Effector memory CD4-positive, alpha-beta T cell (primary cell): ENCODE results near the gene KIF3A.

Experiments used
- DNase-seq, 3 donors: peaks; one replicate each; pipeline ENCODE4 v3.0.0-alpha.2; 2020
- H3K27ac ChIP-seq: 2 replicates; pipeline ENCODE4 v1.7.0; 2013; ENCODE audit warnings: mild to moderate bottlenecking, low read length, moderate library complexity; ENCODE audit not compliant: insufficient read depth, poor library complexity, severe bottlenecking
- H3K27me3 ChIP-seq: replicated peaks from 2 replicates; pipeline ENCODE4 v1.7.0; 2013; ENCODE audit warnings: mild to moderate bottlenecking, low read length; ENCODE audit not compliant: insufficient read depth, control insufficient read depth, poor library complexity, severe bottlenecking
- H3K36me3 ChIP-seq: 2 replicates; pipeline ENCODE4 v1.7.0; 2013; ENCODE audit warnings: mild to moderate bottlenecking, low read length, moderate library complexity; ENCODE audit not compliant: control insufficient read depth, insufficient read depth
- H3K4me1 ChIP-seq: 2 replicates; pipeline ENCODE4 v1.7.0; 2013; ENCODE audit warnings: low read length, mild to moderate bottlenecking; ENCODE audit not compliant: control insufficient read depth, insufficient read depth, poor library complexity, severe bottlenecking
- H3K4me3 ChIP-seq: 2 replicates; pipeline ENCODE4 v1.7.0; 2013; ENCODE audit warnings: low read length, low read depth, mild to moderate bottlenecking; ENCODE audit not compliant: insufficient read depth, poor library complexity, severe bottlenecking
- H3K9me3 ChIP-seq: 2 replicates; pipeline ENCODE4 v1.7.0; 2013; ENCODE audit warnings: mild to moderate bottlenecking, low read length, moderate library complexity; ENCODE audit not compliant: control insufficient read depth
- total RNA-seq, 3 donors: gene quantifications; one replicate each; lab custom pipeline; 2026; lab: John Stamatoyannopoulos, UW

KIF3A gene
- 21.1 to 25.0 (median 21.3) reads per million in 3 donors for total RNA-seq

DNA sequence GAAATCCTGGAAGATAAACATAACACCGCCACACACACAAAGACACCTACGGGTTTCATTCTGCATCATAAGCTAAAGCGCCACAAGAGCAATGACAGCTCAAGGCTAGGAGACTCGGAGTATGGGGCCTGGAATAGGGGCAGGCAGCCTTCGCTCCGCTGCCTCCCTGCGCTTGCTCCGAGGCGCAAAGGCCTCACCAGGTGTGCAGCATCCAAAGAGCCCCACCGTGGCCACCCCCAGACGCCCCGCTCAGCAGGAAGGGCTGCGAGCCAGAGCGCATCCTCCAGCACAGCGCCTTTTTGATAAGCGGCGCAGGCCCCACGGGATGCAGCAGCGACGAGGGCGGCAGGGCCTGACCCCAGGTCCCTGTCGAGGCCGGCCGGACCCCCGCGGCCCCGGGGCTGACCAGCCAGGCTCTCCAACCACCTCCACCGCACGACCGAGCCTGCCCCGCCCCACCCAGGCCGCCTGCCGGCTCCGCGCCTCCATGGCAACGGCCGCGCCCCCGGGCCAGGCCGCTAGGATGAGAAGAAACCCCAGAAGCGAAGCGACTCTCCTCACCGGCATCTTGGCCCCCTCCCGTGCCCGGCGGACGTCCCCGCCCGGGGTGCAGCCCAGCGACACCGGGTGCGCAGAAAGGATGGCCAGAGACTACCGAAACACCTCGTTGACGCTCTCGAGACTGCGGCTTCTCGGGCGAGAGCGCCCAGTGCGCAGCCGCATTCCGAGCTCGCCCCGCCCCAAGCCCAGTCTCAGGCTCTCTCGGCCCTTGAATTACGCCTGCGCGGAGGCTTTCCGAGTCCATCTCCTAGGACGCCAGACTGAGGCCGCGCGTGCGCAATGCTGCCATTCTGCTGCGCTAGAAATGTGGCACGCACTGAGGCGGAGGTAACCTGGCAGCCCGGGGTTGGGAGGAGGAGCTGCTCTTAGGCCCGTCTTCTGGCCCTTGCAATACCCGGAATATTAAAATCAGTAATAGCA, at the start of gene KIF3A:
KIF3A (minus strand) TSS at position 694 of the 981 bp plus-strand sequence; CDS start at position 567, 127 bp downstream.
- peak; percentile 94 to 99 (median 96) for DNase-seq
- H3K27ac ChIP-seq = peak within 1 kb of the TSS; percentile 88
- peaks cover 13% of the 10 kb centered on the region for H3K4me1 ChIP-seq
- H3K36me3 ChIP-seq = no peaks in the 10 kb centered on the region
- no peaks in the 10 kb centered on the region for H3K27me3 ChIP-seq
- H3K9me3 ChIP-seq = no peaks in the 10 kb centered on the region
- peak within 1 kb of the TSS; percentile 92 for H3K4me3 ChIP-seq

DNA sequence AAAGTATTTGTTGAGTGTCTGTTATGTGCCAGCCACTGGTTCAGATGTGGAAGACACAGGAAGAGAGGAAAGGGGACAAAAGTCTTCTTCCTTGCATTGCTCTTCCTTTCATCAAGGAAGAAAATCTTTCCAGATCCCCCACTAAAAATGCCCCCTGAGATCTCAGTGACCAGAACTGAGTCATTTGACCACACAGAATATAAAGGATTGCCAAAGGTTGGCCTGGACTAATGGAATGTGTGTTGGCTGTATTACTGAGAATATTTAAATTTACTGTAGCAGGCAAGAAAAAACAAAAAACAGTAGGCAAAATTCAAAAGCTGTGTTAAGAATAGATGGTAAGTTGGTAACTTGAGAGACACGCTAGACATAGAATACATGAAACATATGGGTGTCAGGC, 49.7 kb upstream of the KIF3A start:
- H3K27me3 ChIP-seq = no peaks in the 10 kb centered on the region
- no peaks in the 10 kb centered on the region for H3K4me1 ChIP-seq
- H3K27ac ChIP-seq = no peak overlapping the region
- H3K9me3 ChIP-seq = no peaks in the 10 kb centered on the region
- DNase-seq = no peak
- H3K4me3 ChIP-seq = no peak overlapping the region
- H3K36me3 ChIP-seq = no peaks in the 10 kb centered on the region

DNA sequence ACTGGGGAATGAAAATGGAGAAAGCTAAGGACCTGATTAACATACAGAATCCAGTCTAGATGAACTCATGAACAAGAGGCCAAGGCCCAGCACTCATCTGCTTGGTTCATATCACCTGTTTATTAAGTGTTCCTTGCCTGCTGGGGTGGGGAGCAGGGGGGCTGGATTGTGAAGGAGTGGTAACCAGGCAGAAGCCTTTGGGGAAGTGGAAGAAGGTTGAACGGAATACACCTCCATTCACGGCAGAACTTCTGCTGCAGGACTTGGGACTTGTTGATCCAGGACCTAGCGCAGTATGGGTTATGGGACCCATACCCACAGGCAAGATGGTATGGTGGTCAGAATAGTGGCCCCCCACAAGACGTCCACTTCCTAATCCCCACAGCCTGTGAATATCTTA, 48.5 kb upstream of the KIF3A start:
- no peaks in the 10 kb centered on the region for H3K9me3 ChIP-seq
- H3K4me3 ChIP-seq = no peak overlapping the region
- no peaks in the 10 kb centered on the region for H3K27me3 ChIP-seq
- DNase-seq = no peak
- H3K27ac ChIP-seq = no peak overlapping the region
- no peaks in the 10 kb centered on the region for H3K36me3 ChIP-seq
- H3K4me1 ChIP-seq = no peaks in the 10 kb centered on the region

DNA sequence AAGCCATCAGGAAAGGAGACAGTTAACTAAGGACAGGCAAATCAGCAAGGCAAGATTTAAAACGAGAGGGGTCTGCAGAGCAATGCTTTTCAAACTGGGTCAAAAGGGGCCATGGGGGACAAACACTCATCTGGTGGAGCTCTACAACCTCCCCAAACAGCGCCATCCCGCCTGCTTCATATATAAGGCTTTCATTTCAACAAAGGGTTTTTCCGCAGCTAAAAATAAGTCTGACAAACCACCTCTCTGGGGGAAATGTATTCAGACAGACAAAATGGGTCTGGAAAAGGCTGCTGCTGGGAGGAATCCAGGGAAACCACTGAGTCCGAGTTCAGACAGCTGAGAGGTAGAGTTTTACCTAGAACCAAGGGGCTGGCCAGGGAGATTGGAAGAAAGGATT, 48.0 kb upstream of the KIF3A start:
- Histone ChIP-seq H3K27me3 (no peaks in the 10 kb centered on the region), H3K27ac (no peak overlapping the region), H3K9me3 (no peaks in the 10 kb centered on the region), H3K36me3 (no peaks in the 10 kb centered on the region), H3K4me3 (no peak overlapping the region), H3K4me1 (no peaks in the 10 kb centered on the region)
- DNase-seq = no peak

DNA sequence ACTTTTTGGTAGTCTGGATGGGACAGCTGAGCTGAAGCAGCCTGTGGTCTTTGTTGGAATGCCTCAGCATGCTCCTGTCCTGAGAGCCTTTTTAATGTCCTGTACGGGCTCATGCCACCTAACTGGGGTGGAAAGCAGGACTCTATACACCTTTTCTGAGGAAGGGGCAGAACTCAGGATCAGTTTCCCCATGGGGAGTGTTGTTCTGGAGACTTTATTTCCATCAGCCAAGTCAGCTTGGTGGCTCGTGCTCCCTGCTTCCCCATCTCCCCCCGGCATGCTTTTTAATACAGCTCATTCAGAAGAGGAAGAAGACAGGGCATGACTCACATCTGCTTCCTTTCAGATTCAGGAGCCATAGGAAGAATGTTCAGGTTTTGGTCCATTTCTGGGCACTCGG, 44.8 kb upstream of the KIF3A start:
- no peaks in the 10 kb centered on the region for H3K4me1 ChIP-seq
- no peaks in the 10 kb centered on the region for H3K36me3 ChIP-seq
- H3K27ac ChIP-seq = no peak overlapping the region
- no peak for DNase-seq
- H3K4me3 ChIP-seq = no peak overlapping the region
- no peaks in the 10 kb centered on the region for H3K9me3 ChIP-seq
- no peaks in the 10 kb centered on the region for H3K27me3 ChIP-seq

DNA sequence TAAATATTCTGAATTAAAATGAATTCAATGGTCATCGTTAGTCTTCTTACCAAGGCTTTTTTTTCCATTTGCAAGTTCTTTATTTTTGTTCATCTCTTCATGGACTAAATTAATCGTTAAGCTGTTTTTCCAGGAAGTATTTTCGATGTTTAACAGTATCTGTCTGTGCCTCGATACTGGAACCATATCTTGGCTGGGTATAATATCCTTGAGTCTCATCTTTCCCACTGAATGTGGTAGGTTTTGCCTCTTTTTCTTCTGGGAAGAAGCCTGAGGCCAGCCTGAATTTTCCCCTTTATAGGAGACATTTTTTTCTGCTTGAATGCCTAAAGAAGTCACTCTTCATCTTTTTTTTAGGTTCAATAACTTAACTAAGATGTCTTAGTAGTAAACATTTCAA, 43.7 kb upstream of the KIF3A start:
- H3K36me3 ChIP-seq = no peaks in the 10 kb centered on the region
- no peaks in the 10 kb centered on the region for H3K27me3 ChIP-seq
- peaks cover 6% of the 10 kb centered on the region for H3K4me1 ChIP-seq
- H3K27ac ChIP-seq = no peak overlapping the region
- no peak for DNase-seq
- no peaks in the 10 kb centered on the region for H3K9me3 ChIP-seq
- no peak overlapping the region for H3K4me3 ChIP-seq

DNA sequence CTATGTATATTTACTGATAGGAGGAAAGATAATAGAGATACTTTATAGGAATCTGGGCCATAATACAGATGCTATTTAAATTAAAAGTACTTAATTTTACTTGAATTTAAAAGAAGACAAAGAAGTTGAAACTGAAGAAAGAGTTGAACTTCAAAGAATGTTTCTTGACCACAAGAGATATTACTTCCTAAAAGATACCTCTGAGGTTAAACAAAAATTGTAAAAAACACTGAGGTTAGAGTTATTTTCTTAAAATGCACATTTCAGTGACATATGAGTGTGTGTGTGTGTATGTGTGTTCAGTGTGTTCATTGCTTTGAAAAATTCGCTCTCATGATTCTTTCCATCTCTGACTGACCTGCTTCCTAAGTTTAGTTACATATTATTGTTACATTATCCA, 43.2 kb upstream of the KIF3A start:
- Histone ChIP-seq H3K4me3 (no peak overlapping the region), H3K27ac (no peak overlapping the region), H3K4me1 (peaks cover 11% of the 10 kb centered on the region), H3K9me3 (no peaks in the 10 kb centered on the region), H3K36me3 (no peaks in the 10 kb centered on the region), H3K27me3 (no peaks in the 10 kb centered on the region)
- DNase-seq = no peak

DNA sequence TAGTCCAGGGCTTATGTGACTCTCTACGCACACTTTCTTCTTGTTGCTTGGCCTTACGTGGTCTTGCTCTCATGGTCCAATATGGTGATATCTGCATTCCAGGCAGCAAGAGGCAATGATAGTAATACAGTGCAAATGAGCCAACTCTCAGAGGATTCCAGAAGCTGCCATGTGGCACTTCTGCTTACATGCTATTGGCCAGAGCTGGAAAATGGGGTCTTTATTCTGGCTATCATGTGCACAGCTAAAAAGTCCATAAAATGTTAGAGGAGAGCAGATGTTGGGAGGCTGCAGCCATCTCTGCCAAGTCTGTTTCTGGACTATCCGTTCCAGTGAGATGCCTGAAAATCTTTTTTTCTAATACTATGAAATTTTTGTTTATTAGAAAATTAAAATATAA, 42.6 kb upstream of the KIF3A start:
- H3K4me3 ChIP-seq = no peak overlapping the region
- no peak overlapping the region for H3K27ac ChIP-seq
- H3K36me3 ChIP-seq = no peaks in the 10 kb centered on the region
- no peaks in the 10 kb centered on the region for H3K9me3 ChIP-seq
- peaks cover 11% of the 10 kb centered on the region for H3K4me1 ChIP-seq
- no peak for DNase-seq
- no peaks in the 10 kb centered on the region for H3K27me3 ChIP-seq

DNA sequence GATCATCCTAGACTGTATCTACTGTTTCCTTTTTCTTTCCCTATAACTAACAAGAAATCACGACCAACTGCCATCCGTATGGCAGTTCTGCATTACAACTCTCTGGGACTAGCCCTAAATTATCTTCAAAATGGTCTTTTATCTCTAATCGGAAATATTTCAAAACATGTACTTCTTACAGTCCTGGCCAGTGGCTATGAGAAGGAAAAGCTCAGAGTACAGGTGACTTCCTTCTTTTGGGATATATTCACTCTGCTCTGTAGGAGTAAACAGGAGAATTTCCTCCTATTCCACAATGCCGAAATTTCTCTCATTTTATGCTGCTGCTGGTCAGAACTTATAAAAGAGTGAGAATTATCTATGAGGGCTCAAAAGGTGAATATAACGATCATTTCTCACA, 41.5 kb upstream of the KIF3A start:
- H3K36me3 ChIP-seq = no peaks in the 10 kb centered on the region
- no peaks in the 10 kb centered on the region for H3K27me3 ChIP-seq
- H3K4me1 ChIP-seq = peaks cover 11% of the 10 kb centered on the region
- no peak overlapping the region for H3K27ac ChIP-seq
- DNase-seq = no peak
- no peak overlapping the region for H3K4me3 ChIP-seq
- no peaks in the 10 kb centered on the region for H3K9me3 ChIP-seq

DNA sequence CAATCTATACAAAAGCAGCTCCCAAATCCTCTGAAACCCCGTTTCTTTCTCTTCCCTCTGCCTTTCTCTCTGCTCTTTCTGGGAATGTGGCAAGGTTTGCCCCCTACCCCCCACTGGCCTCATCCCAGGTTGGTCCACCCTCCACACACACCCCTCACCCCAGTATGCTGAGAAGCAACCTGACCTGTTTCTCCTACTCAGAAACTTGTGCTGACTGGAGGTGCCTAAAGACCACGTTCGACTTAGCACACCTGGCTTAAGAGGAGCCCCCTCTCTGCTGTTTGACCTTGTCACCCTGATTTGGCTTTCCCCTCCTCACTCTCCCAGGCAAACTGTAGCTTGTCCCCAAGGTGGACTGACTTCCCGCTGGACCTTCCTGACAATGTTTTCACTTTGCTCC, 40.8 kb upstream of the KIF3A start:
- DNase-seq = no peak
- H3K9me3 ChIP-seq = no peaks in the 10 kb centered on the region
- H3K36me3 ChIP-seq = no peaks in the 10 kb centered on the region
- H3K4me3 ChIP-seq = peak overlapping the region; percentile 88
- no peak overlapping the region for H3K27ac ChIP-seq
- H3K4me1 ChIP-seq = peaks cover 11% of the 10 kb centered on the region
- H3K27me3 ChIP-seq = no peaks in the 10 kb centered on the region
